Parathyroid adenoma (tissue), 2 donors: ENCODE measurements around the gene TMEM218.

ENCODE experiments used
- H2AFZ ChIP-seq: fragments of 300-600 bp; sonication (generic); one replicate; pipeline ENCODE4 v1.7.0; 2017; ENCODE audit warnings: antibody characterized with exemption, mild to moderate bottlenecking
- H3K27ac ChIP-seq: fragments of 300-600 bp; sonication (generic); one replicate; pipeline ENCODE4 v1.7.0; 2017
- H3K27me3 ChIP-seq: fragments of 300-600 bp; sonication (generic); one replicate; pipeline ENCODE4 v1.7.0; 2017; ENCODE audit warnings: low read length; ENCODE audit not compliant: control insufficient read depth, insufficient read depth
- H3K36me3 ChIP-seq: fragments of 300-600 bp; sonication (generic); one replicate; pipeline ENCODE4 v1.7.0; 2017; ENCODE audit warnings: low read length; ENCODE audit not compliant: control insufficient read depth, insufficient read depth
- H3K4me1 ChIP-seq: fragments of 300-600 bp; sonication (generic); one replicate; pipeline ENCODE4 v1.7.0; 2017; ENCODE audit warnings: control low read depth
- H3K4me2 ChIP-seq: fragments of 300-600 bp; sonication (generic); one replicate; pipeline ENCODE4 v1.7.0; 2017; ENCODE audit warnings: low read length
- H3K4me3 ChIP-seq: fragments of 300-600 bp; sonication (generic); one replicate; pipeline ENCODE4 v1.7.0; 2017; ENCODE audit warnings: low read depth, low read length
- H3K79me2 ChIP-seq: fragments of 300-600 bp; sonication (generic); one replicate; pipeline ENCODE4 v1.7.0; 2017; ENCODE audit warnings: control low read depth
- H3K9ac ChIP-seq: fragments of 300-600 bp; sonication (generic); one replicate; pipeline ENCODE4 v1.7.0; 2017; ENCODE audit warnings: mild to moderate bottlenecking
- H3K9me3 ChIP-seq: fragments of 300-600 bp; sonication (generic); one replicate; pipeline ENCODE4 v1.7.0; 2017; ENCODE audit warnings: low read length; ENCODE audit not compliant: control insufficient read depth
- CTCF ChIP-seq: fragments of 300-600 bp; sonication (generic); IDR thresholded peaks from one replicate; pipeline ENCODE4 v1.7.0; 2017; ENCODE audit warnings: antibody characterized with exemption, mild to moderate bottlenecking
- donor health status: primary hyperparathyroidism.

TMEM218 gene

GRCh38 chr11:125075900-125076317 is 35.5 kb downstream of the TMEM218 start:
- Histone ChIP-seq H3K79me2 (no peaks in the 10 kb centered on the region), H3K27ac (no peak overlapping the region), H3K36me3 (no peaks in the 10 kb centered on the region), H3K9me3 (no peaks in the 10 kb centered on the region), H3K27me3 (no peaks in the 10 kb centered on the region), H3K9ac (no peak overlapping the region), H2AFZ (no peak overlapping the region), H3K4me2 (no peak overlapping the region), H3K4me1 (no peaks in the 10 kb centered on the region), H3K4me3 (no peak overlapping the region)
- TF ChIP-seq CTCF: no peak

- H3K4me2 ChIP-seq: no peak overlapping the region
- no peaks in the 10 kb centered on the region for H3K36me3 ChIP-seq
- no peaks in the 10 kb centered on the region for H3K79me2 ChIP-seq
- no peak overlapping the region for H2AFZ ChIP-seq
- H3K4me1 ChIP-seq: no peaks in the 10 kb centered on the region
- no peak overlapping the region for H3K4me3 ChIP-seq
- H3K27me3 ChIP-seq: no peaks in the 10 kb centered on the region
- H3K9ac ChIP-seq: no peak overlapping the region
- H3K9me3 ChIP-seq: no peaks in the 10 kb centered on the region
- no peak for TF ChIP-seq CTCF
- no peak overlapping the region for H3K27ac ChIP-seq
These were observed 36.2 kb downstream of the TMEM218 start for GRCh38 chr11:125075242-125075625.

GRCh38 chr11:125074511-125075241 is 36.8 kb downstream of the TMEM218 start:
- H3K9ac ChIP-seq: no peak overlapping the region
- H3K9me3 ChIP-seq: no peaks in the 10 kb centered on the region
- H3K4me1 ChIP-seq: no peaks in the 10 kb centered on the region
- no peaks in the 10 kb centered on the region for H3K36me3 ChIP-seq
- H2AFZ ChIP-seq: no peak overlapping the region
- TF ChIP-seq CTCF: no peak
- no peak overlapping the region for H3K4me3 ChIP-seq
- no peaks in the 10 kb centered on the region for H3K79me2 ChIP-seq
- no peak overlapping the region for H3K27ac ChIP-seq
- H3K4me2 ChIP-seq: no peak overlapping the region
- no peaks in the 10 kb centered on the region for H3K27me3 ChIP-seq

- Histone ChIP-seq H3K9me3 (no peaks in the 10 kb centered on the region), H3K4me3 (no peak overlapping the region), H3K36me3 (no peaks in the 10 kb centered on the region), H3K27ac (no peak overlapping the region), H3K4me2 (no peak overlapping the region), H3K27me3 (no peaks in the 10 kb centered on the region), H3K9ac (no peak overlapping the region), H3K79me2 (no peaks in the 10 kb centered on the region), H2AFZ (no peak overlapping the region), H3K4me1 (no peaks in the 10 kb centered on the region)
- TF ChIP-seq CTCF: no peak
These were observed 37.6 kb downstream of the TMEM218 start for GRCh38 chr11:125073616-125074483.
